Measurements from ENCODE around the gene COX4I2.

DNA sequence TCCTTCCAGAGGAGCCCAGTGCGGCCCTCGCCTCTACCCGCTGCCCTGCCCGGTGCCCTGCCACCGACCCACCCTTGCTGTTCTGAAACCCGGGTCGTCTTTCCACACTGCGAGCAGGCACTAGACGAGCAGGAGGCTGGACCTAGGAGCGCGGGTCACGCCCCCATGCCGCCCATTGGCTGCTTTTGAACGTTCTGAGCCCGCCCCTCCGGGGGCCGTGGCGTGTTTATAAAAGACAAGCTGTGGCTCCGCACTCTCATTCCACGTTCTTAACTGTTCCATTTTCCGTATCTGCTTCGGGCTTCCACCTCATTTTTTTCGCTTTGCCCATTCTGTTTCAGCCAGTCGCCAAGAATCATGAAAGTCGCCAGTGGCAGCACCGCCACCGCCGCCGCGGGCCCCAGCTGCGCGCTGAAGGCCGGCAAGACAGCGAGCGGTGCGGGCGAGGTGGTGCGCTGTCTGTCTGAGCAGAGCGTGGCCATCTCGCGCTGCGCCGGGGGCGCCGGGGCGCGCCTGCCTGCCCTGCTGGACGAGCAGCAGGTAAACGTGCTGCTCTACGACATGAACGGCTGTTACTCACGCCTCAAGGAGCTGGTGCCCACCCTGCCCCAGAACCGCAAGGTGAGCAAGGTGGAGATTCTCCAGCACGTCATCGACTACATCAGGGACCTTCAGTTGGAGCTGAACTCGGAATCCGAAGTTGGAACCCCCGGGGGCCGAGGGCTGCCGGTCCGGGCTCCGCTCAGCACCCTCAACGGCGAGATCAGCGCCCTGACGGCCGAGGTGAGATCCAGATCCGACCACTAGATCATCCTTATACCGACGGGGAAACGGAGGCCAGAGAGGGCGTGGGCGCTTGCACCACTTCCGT lies 32.4 kb upstream of the COX4I2 start, which contains the start of gene ID1:
- TF ChIP-seq, protein P1, sequence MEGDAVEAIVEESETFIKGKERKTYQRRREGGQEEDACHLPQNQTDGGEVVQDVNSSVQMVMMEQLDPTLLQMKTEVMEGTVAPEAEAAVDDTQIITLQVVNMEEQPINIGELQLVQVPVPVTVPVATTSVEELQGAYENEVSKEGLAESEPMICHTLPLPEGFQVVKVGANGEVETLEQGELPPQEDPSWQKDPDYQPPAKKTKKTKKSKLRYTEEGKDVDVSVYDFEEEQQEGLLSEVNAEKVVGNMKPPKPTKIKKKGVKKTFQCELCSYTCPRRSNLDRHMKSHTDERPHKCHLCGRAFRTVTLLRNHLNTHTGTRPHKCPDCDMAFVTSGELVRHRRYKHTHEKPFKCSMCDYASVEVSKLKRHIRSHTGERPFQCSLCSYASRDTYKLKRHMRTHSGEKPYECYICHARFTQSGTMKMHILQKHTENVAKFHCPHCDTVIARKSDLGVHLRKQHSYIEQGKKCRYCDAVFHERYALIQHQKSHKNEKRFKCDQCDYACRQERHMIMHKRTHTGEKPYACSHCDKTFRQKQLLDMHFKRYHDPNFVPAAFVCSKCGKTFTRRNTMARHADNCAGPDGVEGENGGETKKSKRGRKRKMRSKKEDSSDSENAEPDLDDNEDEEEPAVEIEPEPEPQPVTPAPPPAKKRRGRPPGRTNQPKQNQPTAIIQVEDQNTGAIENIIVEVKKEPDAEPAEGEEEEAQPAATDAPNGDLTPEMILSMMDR (tag by site-specific recombination; IDR thresholded peaks at IDR 0.05), result peak; percentile 32; the same call in 1 of the 2 replicates
- TF ChIP-seq ZNF10 (tag by site-specific recombination; IDR thresholded peaks at IDR 0.05) (no peak; the same call in 1 of the 2 replicates), ZNF768 (tag by site-specific recombination; IDR thresholded peaks at IDR 0.05) (no peak), ZBTB7A (tag by site-specific recombination; IDR thresholded peaks at IDR 0.05; ENCODE audit: low read depth) (no peak)
